Kidney tubule cell (primary cell): ENCODE data around the gene CLIC5.

Source experiments
- DNase-seq: peaks from one replicate; pipeline ENCODE4 v3.0.0-alpha.2; 2018; ENCODE audit warnings: low spot score

The CLIC5 gene

GRCh38 chr6:46035242-46035641 lies 19.6 kb upstream of the CLIC5 start:
- no peak for DNase-seq

- peak; percentile 6 for DNase-seq
These were observed 16.7 kb upstream of the CLIC5 start for GRCh38 chr6:46032110-46032998.

GRCh38 chr6:46029602-46030001 lies 13.9 kb upstream of the CLIC5 start:
- DNase-seq, result no peak

GRCh38 chr6:46026307-46026706 lies 10.6 kb upstream of the CLIC5 start:
- no peak for DNase-seq

DNA sequence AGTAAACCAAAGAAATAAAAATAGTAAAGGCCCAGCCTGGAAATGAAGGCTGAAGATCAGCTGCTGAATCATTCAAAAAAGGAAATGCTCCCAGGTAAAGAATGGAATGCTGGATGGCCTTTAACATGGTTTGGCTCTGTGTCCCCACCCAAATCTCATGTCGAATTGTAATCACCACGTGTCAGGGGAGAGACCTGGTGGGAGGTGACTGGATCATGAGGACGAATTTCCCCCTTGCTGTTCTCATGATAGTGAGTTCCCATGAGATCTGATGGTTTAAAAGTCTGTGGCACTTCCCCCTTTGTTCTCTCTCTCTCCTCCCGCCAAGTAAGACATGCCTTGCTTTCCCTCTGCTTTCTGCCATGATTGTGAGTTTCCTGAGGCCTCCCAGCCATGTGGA lies 9.9 kb upstream of the CLIC5 start:
- no peak for DNase-seq

GRCh38 chr6:46024124-46024769 lies 8.6 kb upstream of the CLIC5 start:
- DNase-seq, result no peak

GRCh38 chr6:46023216-46023915 lies 7.7 kb upstream of the CLIC5 start:
- peak; percentile 20 for DNase-seq

DNA sequence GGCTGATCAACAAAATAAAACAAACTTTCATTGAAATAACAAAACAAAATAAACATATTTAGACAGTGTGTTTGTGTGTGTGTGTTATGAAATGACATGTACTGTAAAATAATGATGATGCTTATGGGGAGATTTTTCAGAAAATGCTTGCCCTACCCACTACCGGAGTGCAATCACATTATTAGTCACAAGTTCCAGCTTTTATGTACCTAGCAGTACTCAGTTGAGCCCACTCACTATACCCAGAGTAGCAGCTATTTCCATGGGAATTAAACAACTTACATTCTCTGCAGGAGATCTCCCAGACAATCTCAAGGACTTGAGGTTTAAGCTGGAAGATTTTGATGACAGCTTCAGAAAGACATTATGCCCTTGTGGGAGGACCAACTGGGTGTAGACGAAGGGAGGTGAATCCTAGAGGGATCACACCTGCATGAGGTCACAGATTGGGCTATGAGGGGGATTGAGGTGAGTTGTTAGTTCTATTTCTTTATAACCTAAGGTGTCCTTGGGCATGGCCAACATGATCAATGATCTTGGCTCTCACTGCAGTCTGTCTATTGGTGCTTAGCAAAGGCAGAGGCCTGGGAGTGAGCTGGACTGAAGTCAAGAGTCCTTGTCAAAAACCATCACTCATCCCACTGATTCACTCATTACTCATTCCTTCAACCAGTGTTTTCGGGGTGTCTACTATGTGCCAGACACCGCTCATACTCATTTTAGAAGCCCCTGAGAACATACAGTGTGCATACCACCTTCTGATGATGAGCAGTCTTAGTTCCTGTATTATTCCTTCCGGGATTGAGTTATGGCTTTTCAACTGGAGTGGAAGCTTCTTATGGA lies 6.7 kb upstream of the CLIC5 start:
- DNase-seq, result peak; percentile 9

- no peak for DNase-seq
These were observed 2.1 kb upstream of the CLIC5 start for GRCh38 chr6:46017726-46018125.

- no peak for DNase-seq
These were observed 476 bp upstream of the CLIC5 start for GRCh38 chr6:46016063-46016608.

DNA sequence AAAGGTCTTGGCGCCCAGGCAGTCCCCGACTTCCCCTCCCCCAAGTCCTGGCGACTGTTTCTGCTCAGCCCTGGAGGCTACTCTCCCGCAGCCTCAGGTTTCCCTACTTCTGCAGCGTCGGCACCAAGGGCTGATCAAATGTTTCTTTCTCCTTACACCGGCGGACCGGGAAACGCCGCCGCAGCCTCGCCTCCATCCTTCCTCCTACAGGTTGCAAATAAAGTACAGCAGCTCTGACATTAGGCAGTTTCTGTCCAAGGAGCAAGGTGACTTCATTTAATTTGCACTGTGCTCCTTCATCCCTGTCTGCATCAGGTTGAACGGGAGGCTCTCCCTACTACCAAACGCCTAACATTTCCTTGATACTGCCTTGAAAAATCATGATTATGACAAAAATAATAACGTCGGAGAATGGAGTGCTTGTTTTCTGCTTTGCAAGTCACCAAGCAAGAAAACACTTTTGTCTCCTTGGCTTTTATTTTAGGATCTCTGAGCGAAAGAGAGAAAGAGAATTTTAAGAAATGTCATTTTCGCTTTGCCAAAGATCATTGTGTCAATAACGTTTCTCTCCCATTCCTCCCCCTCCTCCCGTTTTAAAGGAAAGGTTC lies 1.0 kb downstream of the CLIC5 start:
- DNase-seq, result peak; percentile 23

GRCh38 chr6:46014046-46014445 lies 1.6 kb downstream of the CLIC5 start:
- no peak for DNase-seq

DNA sequence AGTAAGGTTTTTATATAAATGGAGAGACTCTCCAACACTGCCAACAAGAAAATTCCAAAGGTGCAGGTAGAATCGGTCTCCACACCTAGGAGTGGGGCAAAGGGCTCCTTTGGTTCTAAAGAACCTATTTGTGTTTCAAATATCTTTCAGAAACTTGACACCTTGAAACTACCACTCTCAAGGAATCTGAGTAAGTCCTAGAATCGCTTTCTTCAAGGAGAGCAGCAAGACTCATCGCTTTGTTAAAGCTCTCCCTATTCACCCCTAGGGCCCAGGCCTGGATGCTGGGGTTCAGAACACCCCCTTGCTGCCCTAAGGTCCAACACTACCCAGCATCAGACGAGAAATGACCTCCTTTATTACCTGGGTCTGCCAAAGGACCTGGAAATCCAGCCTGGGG lies 2.0 kb downstream of the CLIC5 start:
- no peak for DNase-seq

DNA sequence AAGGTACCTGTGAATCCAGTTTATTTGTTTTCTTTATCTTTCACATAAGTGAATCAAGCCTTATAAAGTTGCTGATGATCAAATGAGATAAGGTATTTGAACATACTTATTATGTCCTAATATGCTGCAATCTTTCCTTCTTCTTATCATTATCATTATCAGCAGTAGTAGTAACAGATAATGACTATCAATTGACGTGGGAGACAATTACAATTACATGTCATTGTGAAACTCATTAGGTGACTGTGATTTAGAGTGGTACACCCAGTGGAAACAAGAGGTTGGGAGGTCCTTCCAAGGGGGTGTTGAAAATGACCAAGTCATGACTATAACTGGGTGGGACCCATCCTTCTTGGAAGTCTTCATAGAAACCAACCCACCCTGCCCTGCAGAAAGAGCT lies 2.8 kb downstream of the CLIC5 start:
- DNase-seq, result no peak

DNA sequence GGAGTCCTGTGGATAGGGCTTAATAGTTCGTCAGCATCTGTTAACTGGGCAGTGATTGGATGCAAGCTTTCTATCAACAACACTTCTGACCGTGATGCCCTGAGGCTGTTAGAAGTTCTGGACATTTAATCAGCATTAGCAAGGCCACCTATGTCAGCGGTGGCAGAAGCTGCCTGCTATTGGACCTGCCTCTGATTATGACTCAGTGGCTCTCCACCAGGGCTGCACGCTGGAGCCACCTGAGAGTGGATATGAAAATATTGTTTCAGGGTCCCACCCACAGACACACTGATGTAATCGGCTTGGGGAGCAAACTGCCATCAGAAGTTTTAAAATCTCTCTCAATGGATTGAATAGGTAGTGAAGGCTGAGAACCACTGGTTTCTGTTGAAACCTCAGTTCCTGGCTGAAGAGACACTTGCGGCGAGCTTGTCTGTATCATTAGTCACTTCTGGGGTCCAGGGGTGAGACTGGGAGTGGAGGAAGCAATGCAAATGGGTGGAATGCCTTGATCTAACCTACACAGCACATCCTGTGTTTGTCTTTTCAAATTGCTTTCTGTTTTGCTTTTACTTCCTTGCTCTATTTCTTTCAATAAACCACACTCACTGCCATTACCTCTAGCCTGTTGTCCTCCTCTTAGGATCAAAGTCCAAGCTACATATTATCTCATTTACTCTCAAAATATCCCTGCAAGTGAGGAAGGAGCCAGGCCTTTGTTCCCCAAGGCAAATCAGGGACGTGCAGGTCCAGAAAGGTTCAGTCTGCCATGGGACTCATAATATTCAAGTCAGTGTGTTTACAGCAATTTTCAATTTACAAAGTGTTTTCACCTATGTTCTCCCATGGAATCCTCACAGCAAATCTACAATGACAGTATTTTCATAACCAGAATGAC lies 4.2 kb downstream of the CLIC5 start:
- DNase-seq, result peak; percentile 82

DNA sequence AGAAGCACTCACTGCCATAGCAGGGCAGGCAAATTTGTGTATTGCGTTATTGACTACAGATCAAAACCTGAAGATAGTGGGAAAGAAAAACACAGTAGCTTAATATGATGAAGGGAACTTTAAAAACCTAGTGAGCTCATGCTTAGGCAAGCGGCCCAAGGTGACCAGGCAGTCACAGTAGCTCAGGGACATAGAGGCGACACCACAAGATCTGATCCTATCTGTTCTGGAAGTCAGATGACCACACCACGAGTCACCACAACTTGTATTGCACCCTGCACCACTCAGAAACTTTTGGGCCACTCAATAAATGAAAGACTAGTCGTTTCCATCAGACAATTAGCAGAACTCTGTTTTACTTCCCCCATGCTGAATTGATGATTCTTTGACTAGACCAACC lies 4.9 kb downstream of the CLIC5 start:
- peak; percentile 69 for DNase-seq

- no peak for DNase-seq
These were observed 5.4 kb downstream of the CLIC5 start for GRCh38 chr6:46010270-46010669.

DNA sequence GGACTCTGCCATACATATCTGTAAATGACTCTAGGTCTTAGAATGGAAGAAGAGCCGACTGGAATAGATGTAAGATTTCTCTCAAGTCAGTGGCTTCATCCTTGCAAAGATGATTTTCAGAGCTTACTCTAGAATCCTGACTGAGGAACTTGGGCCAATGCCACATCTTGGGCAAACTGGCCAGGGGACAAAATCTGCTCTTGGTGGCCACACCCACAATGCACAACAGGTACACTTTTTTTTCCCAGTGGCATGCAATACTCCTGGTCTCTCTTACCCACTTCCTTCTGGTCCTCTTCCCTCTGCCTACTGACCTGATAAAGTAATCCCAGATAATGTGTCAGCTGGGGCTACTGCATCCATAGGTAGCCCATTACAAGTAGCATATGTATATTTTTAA lies 13.4 kb downstream of the CLIC5 start:
- DNase-seq, result no peak

DNA sequence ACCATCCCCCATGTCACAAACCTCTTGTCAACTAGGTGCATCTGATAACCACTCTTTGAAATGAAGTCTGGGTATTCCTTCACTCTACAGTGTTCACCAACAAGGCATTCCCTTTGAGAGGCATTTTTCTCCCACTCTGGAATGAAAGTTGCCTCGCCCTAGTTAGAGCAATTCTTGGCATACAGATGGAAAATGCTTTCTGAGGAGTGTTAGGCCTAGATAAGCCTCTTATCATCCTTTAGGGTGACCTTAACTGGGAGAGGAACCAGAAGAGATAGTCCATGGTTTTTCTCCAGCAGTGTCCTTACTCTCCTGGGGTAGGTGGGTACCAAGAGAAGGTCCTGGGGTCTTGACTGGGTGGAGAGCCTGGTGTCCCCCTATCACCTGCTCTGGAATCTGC lies 14.8 kb downstream of the CLIC5 start:
- no peak for DNase-seq

- DNase-seq, result peak; percentile 3
These were observed 17.1 kb downstream of the CLIC5 start for GRCh38 chr6:45998524-45998923.
